Left ventricle myocardium inferior (tissue), 1 donor: ENCODE results near the gene NDST1. TPM values are rescaled to one million over a fixed set of nuclear protein-coding genes. Genes with fewer than 3 reads are reported as not detected.
A peak's percentile ranks its signal among the peaks of the same experiment; 100 is the strongest.

Experiments
- DNase-seq: peaks from one replicate; pipeline ENCODE4 v3.0.0-alpha.2; 2020
- H3K27ac ChIP-seq: fragments of 200-600 bp; replicated peaks from 2 replicates; pipeline ENCODE4 v1.8.0; 2021
- H3K27me3 ChIP-seq: fragments of 200-600 bp; 2 replicates; pipeline ENCODE4 v1.8.0; 2021; ENCODE audit warnings: low read depth
- H3K36me3 ChIP-seq: fragments of 200-600 bp; 2 replicates; pipeline ENCODE4 v1.8.0; 2021
- H3K4me1 ChIP-seq: fragments of 200-600 bp; 2 replicates; pipeline ENCODE4 v1.8.0; 2021
- H3K4me3 ChIP-seq: fragments of 200-600 bp; 2 replicates; pipeline ENCODE4 v1.8.0; 2021; ENCODE audit warnings: mild to moderate bottlenecking, moderate library complexity
- H3K9me3 ChIP-seq: fragments of 200-600 bp; replicated peaks from 2 replicates; pipeline ENCODE4 v1.8.0; 2021
- CTCF ChIP-seq: fragments of 200-600 bp; IDR thresholded peaks from 2 replicates; pipeline ENCODE4 v1.8.0; 2021; ENCODE audit warnings: antibody characterized with exemption, mild to moderate bottlenecking, borderline replicate concordance
- intact Hi-C: fragments of 100-400 bp; cut with micrococcal nuclease; formaldehyde crosslinking; loops from one replicate; pipeline ENCODE4 v1.11.0; 2022
- total RNA-seq: library from RNA; stranded (reverse); fragmentation: NEBNext Ultra II Directional; extraction: Animal tissue kit (Norgen Biotek cat#: 25700); gene quantifications from one replicate; pipeline ENCODE4 v1.2.1, GENCODE V29; 2021
- donor health status: DM: no; HTN: yes; CAD: no; lungs with severe emphysema.

NDST1 gene
- total RNA-seq, 1 donor from 2014 or later = 58.9 TPM

GRCh38 chr5:150565868-150566267 lies 57.9 kb downstream of the NDST1 start:
- no peaks in the 10 kb centered on the region for H3K36me3 ChIP-seq
- H3K4me1 ChIP-seq = peaks cover 4% of the 10 kb centered on the region
- H3K27me3 ChIP-seq = no peaks in the 10 kb centered on the region
- H3K9me3 ChIP-seq = no peaks in the 10 kb centered on the region
- no peak overlapping the region for H3K27ac ChIP-seq
- no peak overlapping the region for H3K4me3 ChIP-seq
- DNase-seq = no peak
- no peak for TF ChIP-seq CTCF
- intact Hi-C loops = loop anchor here (10.0 kb wide), 1 partner anchor 139 kb away; the partner anchor contains the start of gene RBM22

- Histone ChIP-seq H3K4me3 (no peak overlapping the region), H3K4me1 (no peaks in the 10 kb centered on the region), H3K9me3 (no peaks in the 10 kb centered on the region), H3K27ac (peak overlapping the region; percentile 36), H3K36me3 (no peaks in the 10 kb centered on the region), H3K27me3 (no peaks in the 10 kb centered on the region)
- TF ChIP-seq CTCF = no peak
- intact Hi-C loops = loop anchor here (10.0 kb wide), 1 partner anchor 138 kb away; the partner anchor contains the start of gene RBM22
- DNase-seq = no peak
Measured at GRCh38 chr5:150567031-150567717, 59.2 kb downstream of the NDST1 start.

- intact Hi-C loops = loop anchor here (10.0 kb wide), 1 partner anchor 136 kb away; the partner anchor contains the start of gene RBM22
- Histone ChIP-seq H3K27me3 (no peaks in the 10 kb centered on the region), H3K27ac (no peak overlapping the region), H3K9me3 (no peaks in the 10 kb centered on the region), H3K36me3 (no peaks in the 10 kb centered on the region), H3K4me1 (no peaks in the 10 kb centered on the region), H3K4me3 (no peak overlapping the region)
- no peak for TF ChIP-seq CTCF
- no peak for DNase-seq
Measured at GRCh38 chr5:150568663-150569062, 60.7 kb downstream of the NDST1 start.

- Histone ChIP-seq H3K36me3 (no peaks in the 10 kb centered on the region), H3K4me1 (no peaks in the 10 kb centered on the region), H3K4me3 (no peak overlapping the region), H3K27ac (no peak overlapping the region), H3K27me3 (no peaks in the 10 kb centered on the region), H3K9me3 (no peaks in the 10 kb centered on the region)
- no peak for TF ChIP-seq CTCF
- intact Hi-C loops = no loop called here
- DNase-seq = no peak
Measured at GRCh38 chr5:150570333-150570732, 62.4 kb downstream of the NDST1 start.

GRCh38 chr5:150571836-150572235 lies 63.9 kb downstream of the NDST1 start:
- intact Hi-C loops = no loop called here
- no peaks in the 10 kb centered on the region for H3K4me1 ChIP-seq

More at GRCh38 chr5:150571836-150572235, 63.9 kb downstream of the NDST1 start:
- Histone ChIP-seq H3K27me3 (no peaks in the 10 kb centered on the region), H3K9me3 (no peaks in the 10 kb centered on the region), H3K4me3 (no peak overlapping the region), H3K36me3 (no peaks in the 10 kb centered on the region), H3K27ac (no peak overlapping the region)
- TF ChIP-seq CTCF = no peak
- DNase-seq = no peak
